Nephron (organoid): ENCODE measurements around the gene MED10.

Experiments used
- H3K27ac Mint-ChIP-seq, 3 experiments: 2 replicates each; pipeline ENCODE4 v1.8.0; 2020; ENCODE audit warnings: mixed read lengths in 3 of 3, mild to moderate bottlenecking in 2 of 3, moderate library complexity in 1 of 3
- H3K27me3 Mint-ChIP-seq: 2 replicates; pipeline ENCODE4 v1.8.0; 2021; ENCODE audit warnings: low read depth, mild to moderate bottlenecking, moderate library complexity, mixed read lengths
- H3K36me3 Mint-ChIP-seq: 2 replicates; pipeline ENCODE4 v1.8.0; 2020; ENCODE audit warnings: low read depth, mixed read lengths
- H3K4me1 Mint-ChIP-seq: 2 replicates; pipeline ENCODE4 v1.8.0; 2020; ENCODE audit warnings: mixed read lengths
- H3K4me3 Mint-ChIP-seq, 3 experiments: 2 replicates each; pipeline ENCODE4 v1.8.0; 2020; ENCODE audit warnings: mild to moderate bottlenecking in 3 of 3, mixed read lengths in 3 of 3, moderate library complexity in 2 of 3
- H3K9me3 Mint-ChIP-seq: 2 replicates; pipeline ENCODE4 v1.8.0; 2020; ENCODE audit warnings: mixed read lengths
- TF ChIP-seq, protein P1 (sequence below), 3 experiments: fragments of 200-600 bp; sonication (generic); IDR thresholded peaks; one replicate each; pipeline ENCODE4 v1.5.0; 2021; ENCODE audit warnings: antibody characterized with exemption in 3 of 3; ENCODE audit not compliant: unreplicated experiment in 3 of 3

Gene MED10

DNA sequence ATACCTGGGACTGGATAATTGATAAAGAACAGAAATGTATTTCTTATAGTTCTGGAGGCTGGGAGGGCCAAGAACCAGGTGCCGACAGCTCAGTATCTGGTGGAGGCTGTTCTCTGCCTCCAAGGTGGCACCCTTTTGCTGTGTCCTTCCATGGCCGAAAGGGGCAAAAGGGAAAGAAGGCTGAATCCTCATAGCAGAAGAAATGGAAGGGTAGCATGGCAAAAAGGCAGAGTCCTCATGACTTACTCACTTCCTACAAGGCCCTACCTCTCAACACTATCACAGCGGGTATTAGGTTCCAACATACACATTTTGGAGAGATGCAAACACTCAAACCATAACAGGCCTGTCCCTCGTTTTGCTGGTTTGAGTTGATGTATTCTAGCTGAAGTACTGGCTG is 25.1 kb upstream of the MED10 start:
- Mint-ChIP-seq H3K9me3 (no peaks in the 10 kb centered on the region), H3K27ac (no peak overlapping the region), H3K36me3 (no peaks in the 10 kb centered on the region), H3K4me1 (no peaks in the 10 kb centered on the region), H3K27me3 (peaks cover 9% of the 10 kb centered on the region), H3K4me3 (no peak overlapping the region)
- TF ChIP-seq, protein P1, sequence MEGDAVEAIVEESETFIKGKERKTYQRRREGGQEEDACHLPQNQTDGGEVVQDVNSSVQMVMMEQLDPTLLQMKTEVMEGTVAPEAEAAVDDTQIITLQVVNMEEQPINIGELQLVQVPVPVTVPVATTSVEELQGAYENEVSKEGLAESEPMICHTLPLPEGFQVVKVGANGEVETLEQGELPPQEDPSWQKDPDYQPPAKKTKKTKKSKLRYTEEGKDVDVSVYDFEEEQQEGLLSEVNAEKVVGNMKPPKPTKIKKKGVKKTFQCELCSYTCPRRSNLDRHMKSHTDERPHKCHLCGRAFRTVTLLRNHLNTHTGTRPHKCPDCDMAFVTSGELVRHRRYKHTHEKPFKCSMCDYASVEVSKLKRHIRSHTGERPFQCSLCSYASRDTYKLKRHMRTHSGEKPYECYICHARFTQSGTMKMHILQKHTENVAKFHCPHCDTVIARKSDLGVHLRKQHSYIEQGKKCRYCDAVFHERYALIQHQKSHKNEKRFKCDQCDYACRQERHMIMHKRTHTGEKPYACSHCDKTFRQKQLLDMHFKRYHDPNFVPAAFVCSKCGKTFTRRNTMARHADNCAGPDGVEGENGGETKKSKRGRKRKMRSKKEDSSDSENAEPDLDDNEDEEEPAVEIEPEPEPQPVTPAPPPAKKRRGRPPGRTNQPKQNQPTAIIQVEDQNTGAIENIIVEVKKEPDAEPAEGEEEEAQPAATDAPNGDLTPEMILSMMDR (IDR thresholded peaks at IDR 0.05; ENCODE audit: unreplicated experiment in 3 of 3), result no peak

DNA sequence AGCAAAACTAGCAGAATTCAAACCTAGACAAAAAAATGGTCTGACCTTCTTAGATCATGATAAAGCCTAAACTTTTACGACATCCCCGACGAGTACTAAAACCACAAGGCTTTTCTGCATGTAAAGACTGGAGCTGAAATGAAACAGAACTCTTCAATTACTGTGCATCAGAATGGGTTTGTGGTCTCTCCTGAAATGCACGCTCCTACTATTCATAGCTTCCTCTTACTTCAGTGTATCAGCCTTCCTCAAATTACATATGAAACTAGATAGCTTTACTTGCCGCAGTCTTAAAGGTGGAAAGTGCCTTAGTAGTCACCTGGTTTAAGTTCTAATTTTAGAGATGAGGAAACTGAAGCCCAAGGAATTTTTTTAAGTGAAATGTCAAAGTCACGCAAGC is 24.6 kb upstream of the MED10 start:
- Mint-ChIP-seq H3K27ac (no peak overlapping the region), H3K4me1 (no peaks in the 10 kb centered on the region), H3K4me3 (no peak overlapping the region), H3K9me3 (no peaks in the 10 kb centered on the region), H3K36me3 (no peaks in the 10 kb centered on the region), H3K27me3 (peaks cover 8% of the 10 kb centered on the region)
- TF ChIP-seq, protein P1 (IDR thresholded peaks at IDR 0.05; ENCODE audit: unreplicated experiment in 3 of 3), result no peak

DNA sequence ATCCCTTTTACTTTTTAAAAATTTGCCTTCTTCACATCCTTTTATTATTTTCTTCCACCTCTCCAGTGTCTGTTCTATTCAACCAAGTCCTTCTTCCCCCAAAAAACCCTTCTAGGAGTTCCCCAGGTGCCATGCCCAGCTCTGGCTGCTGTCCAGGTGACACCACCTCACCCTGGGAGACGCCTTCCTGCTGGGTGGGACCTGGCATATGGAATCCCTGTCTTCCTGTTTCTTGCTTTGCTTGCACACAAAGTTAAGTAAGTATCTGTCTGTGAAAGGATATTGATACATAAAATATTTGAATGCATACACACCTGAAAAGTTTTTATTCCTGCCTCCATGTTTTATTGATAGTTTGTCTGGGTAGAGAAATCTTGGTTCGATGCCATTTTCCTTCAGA is 23.1 kb upstream of the MED10 start:
- no peak overlapping the region for H3K4me3 Mint-ChIP-seq
- peaks cover 3% of the 10 kb centered on the region for H3K9me3 Mint-ChIP-seq
- no peaks in the 10 kb centered on the region for H3K27me3 Mint-ChIP-seq
- H3K27ac Mint-ChIP-seq, result no peak overlapping the region
- TF ChIP-seq, protein P1 (IDR thresholded peaks at IDR 0.05; ENCODE audit: unreplicated experiment in 3 of 3), result no peak
- H3K4me1 Mint-ChIP-seq, result no peaks in the 10 kb centered on the region
- H3K36me3 Mint-ChIP-seq, result no peaks in the 10 kb centered on the region

DNA sequence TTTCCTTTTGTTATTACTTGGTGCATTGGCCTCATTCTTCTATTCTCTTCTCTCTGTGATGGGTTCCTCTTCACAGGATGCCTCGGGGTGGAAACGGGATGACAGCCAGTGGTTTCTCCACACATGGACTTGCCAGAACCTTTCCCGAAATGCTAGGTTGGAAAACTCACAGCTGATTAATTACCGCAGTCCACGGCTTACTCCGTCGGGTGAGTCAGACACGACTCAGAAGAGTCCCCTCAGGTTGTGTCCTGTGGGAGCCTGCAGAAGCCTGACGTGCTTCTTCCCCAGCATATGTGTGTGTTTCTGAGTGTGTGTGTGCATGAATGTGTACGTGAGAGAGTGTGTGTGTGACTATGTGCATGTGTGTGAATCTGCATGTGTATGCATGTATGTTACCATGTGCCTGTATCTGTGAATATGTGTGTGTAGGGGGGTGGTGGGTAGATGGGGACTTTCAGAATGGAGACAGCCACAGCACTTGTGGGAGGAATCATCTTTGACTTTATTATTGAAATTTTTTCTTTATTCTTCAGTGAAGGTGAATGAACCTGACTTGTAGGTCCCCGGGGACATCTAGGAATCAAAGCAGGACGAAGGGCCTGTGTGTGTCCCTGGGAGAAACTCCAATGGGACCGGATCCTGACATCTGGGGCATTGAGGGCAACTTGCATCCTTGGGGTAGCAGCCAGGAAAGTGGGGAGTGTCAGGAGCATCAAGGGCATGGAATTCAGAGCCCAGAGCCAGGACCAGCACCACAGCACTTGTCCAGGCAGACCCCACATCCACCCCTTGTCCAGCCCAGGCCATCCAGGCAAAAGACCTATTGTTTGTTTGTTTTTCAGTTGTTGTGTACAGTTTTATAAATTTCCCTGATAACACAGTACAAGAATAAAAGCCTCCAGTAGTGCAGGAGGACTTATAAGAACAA is 21.9 kb upstream of the MED10 start:
- Mint-ChIP-seq H3K4me3 (no peak overlapping the region), H3K36me3 (no peaks in the 10 kb centered on the region), H3K27me3 (no peaks in the 10 kb centered on the region), H3K9me3 (peaks cover 3% of the 10 kb centered on the region), H3K27ac (no peak overlapping the region), H3K4me1 (no peaks in the 10 kb centered on the region)
- TF ChIP-seq, protein P1 (IDR thresholded peaks at IDR 0.05; ENCODE audit: unreplicated experiment in 3 of 3), result no peak

DNA sequence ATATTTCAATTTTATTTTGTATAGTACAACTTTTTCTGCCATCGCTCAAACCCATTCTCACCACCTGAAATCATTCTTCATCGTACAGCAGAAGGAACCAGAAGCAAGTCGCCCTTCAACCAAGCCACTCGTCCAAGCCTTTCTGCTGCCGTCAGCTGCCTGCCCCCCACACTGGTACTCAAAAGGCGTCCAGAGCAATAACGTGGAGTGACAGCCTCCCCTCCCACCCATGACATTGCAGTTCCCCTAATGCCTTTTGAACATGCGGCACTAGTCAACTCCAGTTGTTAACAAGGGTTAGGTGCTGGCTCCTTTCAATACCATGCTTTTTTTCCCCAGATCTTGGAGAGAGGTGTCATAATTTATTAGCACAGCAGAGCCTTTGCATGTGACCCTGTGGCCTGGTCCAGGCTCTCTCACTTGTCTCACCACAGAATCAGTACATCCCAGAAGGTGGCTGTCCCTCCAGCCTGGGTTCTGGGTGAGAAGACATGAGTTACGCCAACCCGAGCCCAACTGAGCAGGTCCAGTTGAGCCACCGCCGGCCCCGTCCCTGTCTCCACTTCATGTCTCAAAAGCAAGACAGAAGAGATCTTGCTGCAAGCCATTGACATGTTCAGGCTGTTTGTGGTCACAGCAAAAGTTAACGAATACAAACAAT is 20.4 kb upstream of the MED10 start:
- H3K9me3 Mint-ChIP-seq, result peaks cover 3% of the 10 kb centered on the region
- TF ChIP-seq, protein P1 (IDR thresholded peaks at IDR 0.05; ENCODE audit: unreplicated experiment in 3 of 3), result no peak

More for the DNA sequence above, 20.4 kb upstream of the MED10 start:
- H3K36me3 Mint-ChIP-seq, result no peaks in the 10 kb centered on the region
- H3K27ac Mint-ChIP-seq, result no peak overlapping the region
- no peaks in the 10 kb centered on the region for H3K4me1 Mint-ChIP-seq
- H3K4me3 Mint-ChIP-seq, result no peak overlapping the region
- peaks cover 5% of the 10 kb centered on the region for H3K27me3 Mint-ChIP-seq
